SK-N-SH (cell line): Measurements from ENCODE around the gene CRIM1. TPM values are rescaled to one million over a fixed set of nuclear protein-coding genes. Genes with fewer than 3 reads are reported as not detected.

Experiments
- CTCF ChIA-PET: fragments of 300-600, 350-600 bp; formaldehyde crosslinking; extraction: SDS; loops from one replicate; lab custom pipeline; 2021; lab: Yijun Ruan, JAX
- POLR2A ChIA-PET: fragments of 350-600 bp; sonication (Branson Sonifier 250); formaldehyde crosslinking; extraction: SDS; loops from one replicate; lab custom pipeline; 2020; ENCODE audit warnings: antibody characterized with exemption, inconsistent platforms; lab: Yijun Ruan, JAX
- DNase-seq: peaks from one replicate; pipeline ENCODE4 v3.0.0; 2012
- H2AFZ ChIP-seq: fragments of 200-600 bp; sonication (generic); 2 replicates; pipeline ENCODE4 v1.8.1; 2016; ENCODE audit warnings: antibody characterized with exemption, mild to moderate bottlenecking, low read depth
- H3F3A ChIP-seq: fragments of 200-600 bp; sonication (generic); replicated peaks from 2 replicates; pipeline ENCODE3; 2016; ENCODE audit warnings: antibody characterized with exemption, mild to moderate bottlenecking; ENCODE audit not compliant: insufficient read depth
- H3K27ac ChIP-seq, 2 experiments: fragments of 200-500 bp in 1 of 2; fragments of 200-600 bp in 1 of 2; sonication (Bioruptor generic) in 1 of 2; sonication (generic), shearing (Covaris generic) in 1 of 2; 2 replicates each; pipeline versions ENCODE4 v1.5.1 to v1.6.1; 2014 to 2016; ENCODE audit warnings: low read depth in 2 of 2, inconsistent platforms in 1 of 2, low read length in 1 of 2, mild to moderate bottlenecking in 1 of 2, mixed read lengths in 1 of 2
- H3K27me3 ChIP-seq: fragments of 200-600 bp; sonication (generic), shearing (Covaris generic); 2 replicates; pipeline ENCODE4 v1.6.1; 2016; ENCODE audit warnings: mixed run types; ENCODE audit not compliant: insufficient read depth
- H3K36me3 ChIP-seq, 2 experiments: fragments of 200-500 bp in 1 of 2; fragments of 200-600 bp in 1 of 2; sonication (Bioruptor generic) in 1 of 2; sonication (generic) in 1 of 2; replicated peaks in 1 of 2; 2 replicates each; pipeline versions ENCODE3 to v1.5.1; 2014 to 2016; ENCODE audit warnings: low read length in 1 of 2, mild to moderate bottlenecking in 1 of 2; ENCODE audit not compliant: insufficient read depth in 2 of 2, control insufficient read depth in 1 of 2
- H3K4me1 ChIP-seq, 2 experiments: fragments of 200-500 bp in 1 of 2; fragments of 200-600 bp in 1 of 2; sonication (Bioruptor generic) in 1 of 2; sonication (generic), shearing (Covaris generic) in 1 of 2; 2 replicates each; pipeline versions ENCODE4 v1.5.1 to v1.6.1; 2014 to 2016; ENCODE audit warnings: low read depth in 1 of 2, low read length in 1 of 2, mixed run types in 1 of 2; ENCODE audit not compliant: insufficient read depth in 2 of 2, control insufficient read depth in 1 of 2
- H3K4me2 ChIP-seq: fragments of 200-600 bp; sonication (generic), shearing (Covaris generic); 2 replicates; pipeline ENCODE4 v1.6.1; 2017; ENCODE audit warnings: mixed run types
- H3K4me3 ChIP-seq, 2 experiments: fragments of 200-500 bp in 1 of 2; fragments of 200-600 bp in 1 of 2; sonication (Bioruptor generic) in 1 of 2; sonication (generic), shearing (Covaris generic) in 1 of 2; 2 replicates each; pipeline versions ENCODE4 v1.5.1 to v1.8.1; 2014 to 2016; ENCODE audit warnings: low read depth in 2 of 2, inconsistent platforms in 1 of 2, low read length in 1 of 2, mild to moderate bottlenecking in 1 of 2, mixed read lengths in 1 of 2, moderate library complexity in 1 of 2
- H3K79me2 ChIP-seq: fragments of 200-600 bp; sonication (generic); 2 replicates; pipeline ENCODE4 v1.8.1; 2017; ENCODE audit warnings: mild to moderate bottlenecking; ENCODE audit not compliant: insufficient read depth
- H3K9ac ChIP-seq: fragments of 200-600 bp; sonication (generic); 2 replicates; pipeline ENCODE4 v1.6.1; 2017; ENCODE audit warnings: mixed run types
- H3K9me2 ChIP-seq: fragments of 200-600 bp; sonication (generic); 2 replicates; pipeline ENCODE4 v1.6.1; 2017; ENCODE audit warnings: mixed run types
- H3K9me3 ChIP-seq: fragments of 200-600 bp; sonication (generic); 2 replicates; pipeline ENCODE4 v1.6.1; 2017; ENCODE audit warnings: mixed run types, mild to moderate bottlenecking, moderate library complexity
- H4K20me1 ChIP-seq: fragments of 200-600 bp; sonication (generic); 2 replicates; pipeline ENCODE4 v1.6.1; 2017; ENCODE audit warnings: mild to moderate bottlenecking, mixed run types; ENCODE audit not compliant: insufficient read depth
- CHD2 ChIP-seq: fragments of 150-350 bp; IDR thresholded peaks from 2 replicates; pipeline ENCODE4 v1.6.1; 2018; ENCODE audit warnings: low read length; ENCODE audit not compliant: partially characterized antibody
- CTCF ChIP-seq: fragments of 200-600 bp; sonication (generic); IDR thresholded peaks from 2 replicates; pipeline ENCODE4 v1.6.1; 2017; ENCODE audit warnings: antibody characterized with exemption, mild to moderate bottlenecking, moderate library complexity
- ELF1 ChIP-seq: IDR thresholded peaks from 2 replicates; pipeline ENCODE4 v1.4.0; 2012
- EP300 ChIP-seq, 2 experiments: IDR thresholded peaks; 2 replicates each; pipeline versions ENCODE4 v1.4.0 to v1.6.1; 2012; ENCODE audit warnings: borderline replicate concordance in 1 of 2, low read depth in 1 of 2, low read length in 1 of 2
- EZH2phosphoT487 ChIP-seq: fragments of 200-600 bp; sonication (generic); IDR thresholded peaks from 2 replicates; pipeline ENCODE4 v1.6.1; 2017; ENCODE audit warnings: low read depth, mixed run types, mild to moderate bottlenecking, antibody characterized with exemption, moderate library complexity, borderline replicate concordance
- FOSL2 ChIP-seq: IDR thresholded peaks from 2 replicates; pipeline ENCODE4 v1.4.0; 2012; ENCODE audit warnings: low read depth, mild to moderate bottlenecking, moderate library complexity, borderline replicate concordance
- FOXJ3 ChIP-seq: sonication (generic); formaldehyde crosslinking; IDR thresholded peaks from 2 replicates; pipeline ENCODE4 v1.5.1; 2020; ENCODE audit warnings: mild to moderate bottlenecking, missing genetic modification reagents
- FOXM1 ChIP-seq: IDR thresholded peaks from 2 replicates; pipeline ENCODE4 v1.4.0; 2012; ENCODE audit warnings: low read depth, mild to moderate bottlenecking
- GATA2 ChIP-seq: sonication (generic); formaldehyde crosslinking; IDR thresholded peaks from 2 replicates; pipeline ENCODE4 v1.5.0; 2020; ENCODE audit warnings: mild to moderate bottlenecking, missing genetic modification reagents
- IRF3 ChIP-seq: fragments of 150-350 bp; IDR thresholded peaks from 2 replicates; pipeline ENCODE4 v1.6.1; 2016; ENCODE audit warnings: mild to moderate bottlenecking, low read depth, low read length
- JUND ChIP-seq: IDR thresholded peaks from 2 replicates; pipeline ENCODE4 v1.4.0; 2012
- MAX ChIP-seq: IDR thresholded peaks from 2 replicates; pipeline ENCODE4 v1.4.0; 2012; ENCODE audit warnings: low read depth
- MEF2A ChIP-seq: IDR thresholded peaks from 2 replicates; pipeline ENCODE4 v1.4.0; 2012; ENCODE audit warnings: low read depth, borderline replicate concordance
- NFIC ChIP-seq: IDR thresholded peaks from 2 replicates; pipeline ENCODE4 v1.4.0; 2012; ENCODE audit warnings: borderline replicate concordance
- NRF1 ChIP-seq: IDR thresholded peaks from 2 replicates; pipeline ENCODE4 v1.6.1; 2012; ENCODE audit warnings: low read depth, mild to moderate bottlenecking, low read length
- PBX3 ChIP-seq: IDR thresholded peaks from 2 replicates; pipeline ENCODE4; 2012
- POLR2AphosphoS5 ChIP-seq: IDR thresholded peaks from 2 replicates; pipeline ENCODE4 v1.6.1; 2012; ENCODE audit warnings: low read depth, low read length
- RAD21 ChIP-seq: IDR thresholded peaks from 2 replicates; pipeline ENCODE4 v1.6.1; 2012; ENCODE audit warnings: mild to moderate bottlenecking, low read length
- RCOR1 ChIP-seq: fragments of 150-350 bp; IDR thresholded peaks from 2 replicates; pipeline ENCODE4 v1.6.1; 2017; ENCODE audit warnings: antibody characterized with exemption, low read length
- RFX5 ChIP-seq: IDR thresholded peaks from 2 replicates; pipeline ENCODE4 v1.6.1; 2012; ENCODE audit warnings: mild to moderate bottlenecking, improper control_type of control experiment, low read length
- RXRA ChIP-seq: IDR thresholded peaks from 2 replicates; pipeline ENCODE4 v1.4.0; 2012; ENCODE audit warnings: low read depth, mild to moderate bottlenecking, borderline replicate concordance
- SIN3A ChIP-seq: IDR thresholded peaks from 2 replicates; pipeline ENCODE4 v1.6.1; 2012; ENCODE audit warnings: low read depth, mild to moderate bottlenecking, low read length, moderate library complexity, borderline replicate concordance
- SMC3 ChIP-seq: IDR thresholded peaks from 2 replicates; pipeline ENCODE4 v1.6.1; 2012; ENCODE audit warnings: low read depth, low read length, improper control_type of control experiment
- TAF1 ChIP-seq: IDR thresholded peaks from 2 replicates; pipeline ENCODE4 v1.6.1; 2012; ENCODE audit warnings: low read depth, mild to moderate bottlenecking, low read length, moderate library complexity, borderline replicate concordance
- TCF12 ChIP-seq: IDR thresholded peaks from 2 replicates; pipeline ENCODE4 v1.4.0; 2012
- TEAD4 ChIP-seq: IDR thresholded peaks from 2 replicates; pipeline ENCODE4 v1.4.0; 2012; ENCODE audit warnings: mild to moderate bottlenecking, borderline replicate concordance; ENCODE audit not compliant: insufficient read depth
- USF2 ChIP-seq: fragments of 150-350 bp; IDR thresholded peaks from 2 replicates; pipeline ENCODE4 v1.6.1; 2017; ENCODE audit warnings: antibody characterized with exemption, low read length, low read depth, borderline replicate concordance
- YY1 ChIP-seq: IDR thresholded peaks from 2 replicates; pipeline ENCODE4 v1.4.0; 2012; ENCODE audit warnings: low read depth, mild to moderate bottlenecking
- WGBS: methylation state at CpG from one replicate; pipeline ENCODE4 v1.1.6; 2017; ENCODE audit warnings: low lambda C conversion rate; 5-methylcytosine and 5-hydroxymethylcytosine counted together
- polyA plus RNA-seq, 3 experiments: library from polyadenylated mRNA; depleted of rRNA; stranded (reverse); fragments of >200 nt; gene quantifications; 2 replicates each; pipeline ENCODE4 v1.2.3, GENCODE V29; 2012

CRIM1 gene
- polyA plus RNA-seq, 1 of the 3 experiments (the other 2 are of a cell fraction), result 244 TPM

- ChIA-PET POLR2A (no interaction called here), CTCF (interaction anchor here (1.1 to 1.4 kb wide), 2 partner anchors 17 to 62 kb away, joined by 3 to 5 read pairs; no protein-coding TSS in a partner anchor)
- no peak for TF ChIP-seq IRF3
- TF ChIP-seq SIN3A, result peak; percentile 54; the same call in 1 of the 2 replicates
- peak; percentile 47; the same call in 1 of the 2 replicates for TF ChIP-seq RXRA
- no peak for TF ChIP-seq CTCF
- no peak for TF ChIP-seq ELF1
- peak; percentile 83 for TF ChIP-seq PBX3
- TF ChIP-seq YY1, result no peak
- peak; percentile 85; the same call in 1 of the 2 replicates for TF ChIP-seq POLR2AphosphoS5
- no peak for TF ChIP-seq NRF1
- no peak; the same call in 1 of the 2 replicates for TF ChIP-seq TAF1
- TF ChIP-seq MEF2A, result no peak
- no peak for TF ChIP-seq EZH2phosphoT487
- TF ChIP-seq GATA2, result no peak
- TF ChIP-seq CHD2, result no peak
- no peak for TF ChIP-seq FOXJ3 (CRISPR knock-in tag)
- peak; percentile 89 for TF ChIP-seq FOXM1
- peak; percentile 88 for TF ChIP-seq JUND
- TF ChIP-seq EP300 (IDR thresholded peaks at IDR 0.05; ENCODE audit: borderline replicate concordance in 1 of 2, low read depth in 1 of 2, low read length in 1 of 2), result peak in 1 of 2 experiments; percentile 97; a peak in 3 of 4 replicates
- no peak for TF ChIP-seq RAD21
- TF ChIP-seq FOSL2, result peak; percentile 85; the same call in 1 of the 2 replicates
- no peak for TF ChIP-seq USF2
- no peak; the same call in 1 of the 2 replicates for TF ChIP-seq SMC3
- peak; percentile 98 for TF ChIP-seq TCF12
- peak; percentile 99 for TF ChIP-seq TEAD4
- TF ChIP-seq RCOR1, result no peak
- no peak for TF ChIP-seq MAX
- TF ChIP-seq NFIC, result peak; percentile 98
- TF ChIP-seq RFX5, result no peak
Measured at GRCh38 chr2:36371928-36372391, 16.4 kb downstream of the CRIM1 start.

More at GRCh38 chr2:36371928-36372391, 16.4 kb downstream of the CRIM1 start:
- H4K20me1 ChIP-seq, result peaks cover 50% of the 10 kb centered on the region
- H3K4me1 ChIP-seq, result peaks cover 5 to 100% of the 10 kb centered on the region in 2 experiments
- peak overlapping the region in 1 of 2 experiments; percentile 22; a peak in 3 of 4 replicates for H3K4me3 ChIP-seq
- H3K9me2 ChIP-seq, result no peaks in the 10 kb centered on the region
- H3F3A ChIP-seq, result peaks cover 91% of the 10 kb centered on the region
- H3K4me2 ChIP-seq, result peak overlapping the region; percentile 67
- DNase-seq, result no peak
- H3K9me3 ChIP-seq, result no peaks in the 10 kb centered on the region
- H3K27me3 ChIP-seq, result no peaks in the 10 kb centered on the region
- H3K79me2 ChIP-seq, result peaks cover 100% of the 10 kb centered on the region
- no peak overlapping the region for H2AFZ ChIP-seq
- WGBS, result 0% methylated on average over 2 of the region's 2 CpGs
- H3K9ac ChIP-seq, result peak overlapping the region; percentile 39; the same call in 1 of the 2 replicates
- H3K27ac ChIP-seq, result peak overlapping the region; percentile 79 to 96; a peak in 3 of 4 replicates
- H3K36me3 ChIP-seq, result peaks cover 8 to 13% of the 10 kb centered on the region in 2 experiments
